CD4-positive, alpha-beta memory T cell (primary cell): ENCODE measurements around the gene GSTA1. TPM values are rescaled to one million over a fixed set of nuclear protein-coding genes. Genes with fewer than 3 reads are reported as not detected.
"Not testable (repeated sequence)": the region's sequence is repeated elsewhere in the genome, so short reads cannot be mapped to it uniquely, and the experiment has no call there.

ENCODE experiments used
- CTCF ChIA-PET: fragments of 350-600 bp; sonication (Branson Sonifier 250); formaldehyde crosslinking; loops from one replicate; lab custom pipeline; 2021; ENCODE audit warnings: inconsistent platforms; ENCODE audit not compliant: partially characterized antibody; lab: Charles Lee
- POLR2A ChIA-PET: fragments of 350-600 bp; sonication (Branson Sonifier 250); formaldehyde crosslinking; loops from one replicate; lab custom pipeline; 2021; ENCODE audit not compliant: partially characterized antibody; lab: Charles Lee
- DNase-seq, 5 donors: peaks; one replicate each; pipeline versions ENCODE4 v3.0.0 to v3.0.0-alpha.2; 2020 to 2022; ENCODE audit warnings: mixed read lengths in 1 of 5
- H3K27ac ChIP-seq: one replicate; pipeline ENCODE4 v1.7.0; 2013; ENCODE audit warnings: low read depth, low read length
- H3K27me3 ChIP-seq: 2 replicates; pipeline ENCODE4 v1.7.0; 2013; ENCODE audit warnings: mild to moderate bottlenecking, low read length, moderate library complexity; ENCODE audit not compliant: insufficient read depth
- H3K36me3 ChIP-seq: 2 replicates; pipeline ENCODE4 v1.7.0; 2013; ENCODE audit warnings: mild to moderate bottlenecking, low read length, moderate library complexity; ENCODE audit not compliant: insufficient read depth
- H3K4me1 ChIP-seq: 2 replicates; pipeline ENCODE4 v1.7.0; 2013; ENCODE audit warnings: mild to moderate bottlenecking, low read length, moderate library complexity; ENCODE audit not compliant: insufficient read depth
- H3K4me3 ChIP-seq, 2 donors: one replicate each; pipeline ENCODE4 v1.7.0; 2013; ENCODE audit warnings: low read length in 2 of 2, mild to moderate bottlenecking in 1 of 2
- H3K9me3 ChIP-seq, 2 donors: one replicate each; pipeline ENCODE4 v1.7.0; 2013; ENCODE audit warnings: low read length in 2 of 2, control low read depth in 1 of 2; ENCODE audit not compliant: control insufficient read depth in 1 of 2
- H3K27ac Mint-ChIP-seq, 7 donors: one replicate each; pipeline ENCODE4 v1.8.0; 2020 to 2021; ENCODE audit warnings: mixed read lengths in 7 of 7, mild to moderate bottlenecking in 6 of 7, inconsistent platforms in 3 of 7, moderate library complexity in 3 of 7
- H3K27me3 Mint-ChIP-seq, 2 donors: one replicate each; pipeline ENCODE4 v1.8.0; 2020 to 2021; ENCODE audit warnings: mixed read lengths in 2 of 2
- H3K36me3 Mint-ChIP-seq, 2 donors: one replicate each; pipeline ENCODE4 v1.8.0; 2020 to 2021; ENCODE audit warnings: mixed read lengths in 2 of 2, inconsistent platforms in 1 of 2, mild to moderate bottlenecking in 1 of 2
- H3K4me1 Mint-ChIP-seq, 4 donors: one replicate each; pipeline ENCODE4 v1.8.0; 2020 to 2021; ENCODE audit warnings: mixed read lengths in 4 of 4, mild to moderate bottlenecking in 1 of 4
- H3K4me3 Mint-ChIP-seq, 8 donors: one replicate each; pipeline ENCODE4 v1.8.0; 2020 to 2021; ENCODE audit warnings: mixed read lengths in 8 of 8, mild to moderate bottlenecking in 7 of 8, moderate library complexity in 6 of 8, inconsistent platforms in 3 of 8
- H3K9me3 Mint-ChIP-seq, 8 donors: one replicate each; pipeline ENCODE4 v1.8.0; 2020 to 2021; ENCODE audit warnings: mixed read lengths in 8 of 8, mild to moderate bottlenecking in 5 of 8, inconsistent platforms in 3 of 8, moderate library complexity in 1 of 8
- intact Hi-C: fragments of 100-400 bp; cut with micrococcal nuclease; formaldehyde crosslinking; loops from one replicate; pipeline ENCODE4 v1.15.1; 2023
- polyA plus RNA-seq, 2 donors: library from polyadenylated mRNA; unstranded; fragments of 300-500 nt; fragmentation: Illumina TruSeq; gene quantifications; one replicate each; pipeline ENCODE4 v1.2.3, GENCODE V29; 2021
- total RNA-seq, 2 experiments: library from RNA; stranded (reverse); gene quantifications; one replicate each; pipeline ENCODE4 v1.2.3, GENCODE V29; 2021

The GSTA1 gene
- total and polyA plus RNA-seq, 4 experiments from 2014 or later: not detected

DNA sequence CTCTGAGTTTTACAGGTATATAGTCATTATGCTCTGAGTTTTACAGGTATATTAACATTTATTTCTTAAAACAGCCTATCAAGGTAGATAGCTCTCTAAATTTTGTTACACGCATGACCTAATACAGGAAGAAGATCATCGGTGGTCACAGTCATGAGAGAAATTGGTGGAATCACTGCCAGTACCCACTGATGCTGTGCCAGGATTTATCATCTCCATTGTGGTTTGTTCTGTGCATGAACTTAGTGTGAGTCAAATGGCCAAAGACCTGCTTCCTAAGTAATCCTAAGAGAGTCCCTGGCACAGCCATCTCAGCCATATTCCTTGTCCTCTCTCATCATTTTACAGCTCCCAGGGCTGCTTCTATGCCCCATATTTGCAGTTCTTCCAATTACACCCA lies 50.5 kb downstream of the GSTA1 start:
- H3K27me3 ChIP-seq, H3K9me3 Mint-ChIP-seq, H3K27ac Mint-ChIP-seq, H3K27ac ChIP-seq, H3K4me1 ChIP-seq, H3K9me3 ChIP-seq, H3K4me3 Mint-ChIP-seq, DNase-seq, H3K4me3 ChIP-seq, intact Hi-C loops, CTCF ChIA-PET, H3K36me3 ChIP-seq, H3K4me1 Mint-ChIP-seq, POLR2A ChIA-PET, H3K36me3 Mint-ChIP-seq: not testable (repeated sequence)
- peaks cover 5 to 25% of the 10 kb centered on the region in 2 donors for H3K27me3 Mint-ChIP-seq

- CTCF ChIA-PET: no interaction called here
- H3K27ac Mint-ChIP-seq: no peak overlapping the region
- POLR2A ChIA-PET: no interaction called here
Observed at GRCh38 chr6:52752310-52752709, 51.3 kb downstream of the GSTA1 start.

DNA sequence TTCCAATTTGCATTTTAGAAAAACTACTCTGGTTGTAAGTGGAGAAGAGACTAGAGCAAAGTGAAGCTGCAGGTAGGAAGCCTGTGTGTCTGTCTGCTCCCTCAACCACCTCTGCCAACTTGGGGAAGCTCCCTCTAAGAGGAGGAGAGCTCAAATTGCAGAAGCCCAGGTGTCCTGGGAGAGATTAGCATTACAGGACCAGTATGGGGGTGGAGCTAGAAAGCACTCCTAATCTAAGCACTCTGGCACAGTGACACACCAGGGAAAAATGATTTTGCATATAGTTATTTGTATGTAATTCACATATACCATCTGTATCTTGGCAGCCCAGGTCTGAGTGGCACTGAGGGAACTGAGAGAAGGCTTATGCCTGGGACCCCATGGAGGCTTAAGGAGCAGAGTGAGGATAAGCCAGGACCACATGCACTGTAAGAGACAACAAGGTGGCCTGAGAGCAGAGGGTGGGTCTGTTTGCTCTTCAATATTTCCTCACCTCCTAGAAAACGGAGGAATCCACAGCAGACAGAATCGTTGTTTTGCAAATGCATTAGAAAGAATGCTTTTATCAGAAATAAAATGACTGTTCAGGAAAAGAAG lies 54.0 kb downstream of the GSTA1 start:
- Histone ChIP-seq H3K9me3 (no peaks in the 10 kb centered on the region), H3K4me3 (no peak overlapping the region), H3K4me1 (no peaks in the 10 kb centered on the region), H3K27ac (no peak overlapping the region), H3K27me3 (no peaks in the 10 kb centered on the region), H3K36me3 (no peaks in the 10 kb centered on the region)
- POLR2A ChIA-PET: no interaction called here
- DNase-seq: no peak
- intact Hi-C loops: no loop called here
- H3K4me1 Mint-ChIP-seq: no peaks in the 10 kb centered on the region
- no peak overlapping the region for H3K27ac Mint-ChIP-seq
- no peak overlapping the region for H3K4me3 Mint-ChIP-seq
- peaks cover 0 to 5% (median 1%) of the 10 kb centered on the region in 8 donors for H3K9me3 Mint-ChIP-seq
- H3K27me3 Mint-ChIP-seq: peaks cover 1 to 18% of the 10 kb centered on the region in 2 donors
- CTCF ChIA-PET: interaction anchor here (0.5 kb wide), 1 partner anchor 19 kb away, joined by 3 read pairs; no protein-coding TSS in a partner anchor
- H3K36me3 Mint-ChIP-seq: no peaks in the 10 kb centered on the region

More at GRCh38 chr6:52752310-52752709, 51.3 kb downstream of the GSTA1 start:
- no peak overlapping the region for H3K4me3 ChIP-seq
- no peaks in the 10 kb centered on the region for H3K4me1 Mint-ChIP-seq
- no peaks in the 10 kb centered on the region for H3K27me3 ChIP-seq
- H3K4me3 Mint-ChIP-seq: no peak overlapping the region
- no peak for DNase-seq
- no peaks in the 10 kb centered on the region for H3K4me1 ChIP-seq
- H3K9me3 ChIP-seq: no peaks in the 10 kb centered on the region
- H3K36me3 Mint-ChIP-seq: no peaks in the 10 kb centered on the region
- H3K27me3 Mint-ChIP-seq: peaks cover 2 to 25% of the 10 kb centered on the region in 2 donors
- intact Hi-C loops: no loop called here
- no peak overlapping the region for H3K27ac ChIP-seq
- H3K9me3 Mint-ChIP-seq: peaks cover 0 to 5% (median 1%) of the 10 kb centered on the region in 8 donors
- no peaks in the 10 kb centered on the region for H3K36me3 ChIP-seq

DNA sequence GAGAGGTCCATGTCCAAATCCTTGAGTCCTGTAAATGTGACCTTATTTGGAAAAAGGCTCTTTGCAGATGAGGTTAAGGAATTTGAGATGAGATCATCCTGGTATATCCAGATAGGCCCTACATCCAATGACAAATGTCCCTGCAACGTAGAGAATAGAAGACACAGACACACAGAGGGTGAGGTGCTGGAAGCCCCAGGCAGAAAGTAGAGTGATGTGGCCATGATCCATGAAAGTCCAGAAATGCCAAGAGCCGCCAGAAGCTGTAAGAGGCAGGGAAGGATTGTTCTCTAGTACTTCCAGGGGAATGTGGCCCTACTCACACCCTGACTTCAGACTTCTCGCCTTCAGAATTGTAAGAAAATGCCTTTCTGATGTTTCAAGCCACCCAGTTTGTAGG lies 56.3 kb downstream of the GSTA1 start:
- POLR2A ChIA-PET, H3K4me3 Mint-ChIP-seq, H3K4me1 ChIP-seq, CTCF ChIA-PET, H3K9me3 ChIP-seq, intact Hi-C loops, H3K27me3 ChIP-seq, H3K4me3 ChIP-seq, DNase-seq, H3K27ac Mint-ChIP-seq, H3K9me3 Mint-ChIP-seq, H3K27ac ChIP-seq, H3K4me1 Mint-ChIP-seq, H3K36me3 ChIP-seq, H3K36me3 Mint-ChIP-seq: not testable (repeated sequence)
- peaks cover 4 to 25% of the 10 kb centered on the region in 2 donors for H3K27me3 Mint-ChIP-seq

- H3K27ac ChIP-seq: no peak overlapping the region
- no peaks in the 10 kb centered on the region for H3K4me1 ChIP-seq
- intact Hi-C loops: no loop called here
- Mint-ChIP-seq H3K36me3 (no peaks in the 10 kb centered on the region), H3K4me3 (no peak overlapping the region), H3K4me1 (no peaks in the 10 kb centered on the region), H3K27ac (no peak overlapping the region), H3K27me3 (peaks cover 7 to 25% of the 10 kb centered on the region in 2 donors), H3K9me3 (peaks cover 0 to 8% (median 2%) of the 10 kb centered on the region in 8 donors)
- no peaks in the 10 kb centered on the region for H3K9me3 ChIP-seq
- H3K4me3 ChIP-seq: no peak overlapping the region
- H3K36me3 ChIP-seq: no peaks in the 10 kb centered on the region
- no peaks in the 10 kb centered on the region for H3K27me3 ChIP-seq
- POLR2A ChIA-PET: no interaction called here
- DNase-seq: no peak
- CTCF ChIA-PET: no interaction called here
Observed at GRCh38 chr6:52746213-52746612, 57.4 kb downstream of the GSTA1 start.

DNA sequence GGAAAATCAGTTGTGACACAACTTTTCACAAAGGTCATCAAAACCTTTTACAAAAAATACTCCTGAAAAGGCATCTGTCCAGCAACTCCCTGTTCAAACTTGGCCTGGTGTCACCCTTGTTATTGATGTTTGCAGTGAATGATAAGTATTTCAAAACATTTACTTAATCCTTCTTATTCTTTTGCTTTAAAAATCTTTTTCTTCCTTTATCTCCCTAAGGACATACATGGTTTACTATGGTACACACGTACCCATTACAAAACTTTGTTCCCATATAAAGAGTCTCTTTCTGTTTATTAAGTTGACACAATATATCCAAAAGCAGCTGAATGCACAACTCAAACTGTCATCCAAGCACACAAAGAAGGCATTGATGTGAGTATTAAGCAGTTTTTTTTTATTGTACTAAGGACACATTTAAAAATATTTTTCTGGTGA lies 57.8 kb downstream of the GSTA1 start:
- H3K9me3 Mint-ChIP-seq: peaks cover under 1 to 4% (median 1%) of the 10 kb centered on the region in 8 donors
- CTCF ChIA-PET: no interaction called here
- no peak overlapping the region for H3K27ac Mint-ChIP-seq
- no peak overlapping the region for H3K27ac ChIP-seq
- POLR2A ChIA-PET: no interaction called here
- H3K36me3 ChIP-seq: no peaks in the 10 kb centered on the region
- H3K27me3 ChIP-seq: no peaks in the 10 kb centered on the region
- H3K4me3 Mint-ChIP-seq: no peak overlapping the region
- no peaks in the 10 kb centered on the region for H3K4me1 ChIP-seq
- H3K36me3 Mint-ChIP-seq: no peaks in the 10 kb centered on the region
- H3K4me1 Mint-ChIP-seq: no peaks in the 10 kb centered on the region
- intact Hi-C loops: no loop called here
- H3K4me3 ChIP-seq: no peak overlapping the region
- no peaks in the 10 kb centered on the region for H3K9me3 ChIP-seq
- DNase-seq: no peak
- peaks cover 7 to 23% of the 10 kb centered on the region in 2 donors for H3K27me3 Mint-ChIP-seq

DNA sequence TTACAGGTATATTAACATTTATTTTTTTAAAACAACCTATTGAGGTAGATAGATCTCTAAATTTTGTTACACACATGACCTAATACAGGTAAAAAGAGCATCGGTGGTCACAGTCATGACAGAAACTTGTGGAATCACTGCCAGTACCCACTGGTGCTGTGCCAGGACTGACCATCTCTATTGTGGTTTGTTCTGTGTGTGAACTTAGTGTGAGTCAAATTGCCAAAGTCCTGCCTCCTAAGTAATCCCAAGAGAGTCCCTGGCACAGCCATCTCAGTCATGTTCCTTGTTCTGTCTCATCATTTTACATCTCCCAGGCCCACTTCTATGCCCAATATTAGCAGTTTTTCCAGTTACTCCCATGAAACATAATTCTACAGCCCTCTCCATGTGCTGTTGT lies 61.7 kb downstream of the GSTA1 start:
- Histone ChIP-seq H3K4me1 (no peaks in the 10 kb centered on the region), H3K36me3 (no peaks in the 10 kb centered on the region), H3K4me3 (no peak overlapping the region), H3K27me3 (no peaks in the 10 kb centered on the region), H3K9me3 (no peaks in the 10 kb centered on the region), H3K27ac (no peak overlapping the region)
- intact Hi-C loops: no loop called here
- ChIA-PET CTCF (no interaction called here), POLR2A (no interaction called here)
- Mint-ChIP-seq H3K4me3 (no peak overlapping the region), H3K9me3 (peaks cover 0 to 9% (median 4%) of the 10 kb centered on the region in 8 donors), H3K27me3 (peaks cover 11 to 22% of the 10 kb centered on the region in 2 donors), H3K4me1 (no peaks in the 10 kb centered on the region), H3K36me3 (no peaks in the 10 kb centered on the region), H3K27ac (no peak overlapping the region)
- no peak for DNase-seq
